ENCODE data around the gene TRPV5. TPM values are rescaled to one million over a fixed set of nuclear protein-coding genes. Genes with fewer than 3 reads are reported as not detected.

Gene TRPV5
- total and polyA plus RNA-seq, 4 donors: under 0.01 to 0.23 TPM; not detected in 2

DNA sequence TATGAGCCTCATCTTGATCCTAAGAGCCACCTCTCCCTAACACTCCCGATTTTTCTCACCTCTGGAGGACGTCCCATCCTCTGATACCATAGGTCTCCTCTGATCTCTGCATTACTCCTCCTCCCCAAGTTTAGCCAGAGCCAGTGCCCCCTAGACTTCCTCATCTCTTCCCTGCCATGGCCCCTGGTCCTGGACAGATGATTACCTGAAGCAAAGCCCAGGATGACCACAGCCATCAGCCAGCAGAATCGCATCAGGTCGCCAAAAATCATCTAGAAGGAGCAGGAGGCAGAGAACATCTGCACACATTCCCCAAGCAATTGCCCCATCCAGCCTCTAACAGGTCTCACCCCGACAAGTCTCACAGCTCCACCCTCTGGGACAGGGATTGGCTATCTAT, 59.7 kb downstream of the TRPV5 start:
- Histone ChIP-seq H3K36me3 (ENCODE audit: control insufficient read depth in 4 of 4, insufficient read depth in 3 of 4, low read depth in 1 of 4, low read length in 3 of 4) (no peaks in the 10 kb centered on the region), H3K4me1 (ENCODE audit: control insufficient read depth in 4 of 4, insufficient read depth in 4 of 4, low read length in 3 of 4) (no peaks in the 10 kb centered on the region), H3K9ac (ENCODE audit: low read depth in 1 of 2, low read length in 2 of 2) (no peak overlapping the region), H3K27ac (ENCODE audit: low read depth in 1 of 2, low read length in 2 of 2) (no peak overlapping the region), H3K27me3 (ENCODE audit: control insufficient read depth in 4 of 4, insufficient read depth in 4 of 4, low read length in 3 of 4) (no peaks in the 10 kb centered on the region), H3K9me3 (ENCODE audit: control insufficient read depth in 4 of 4, low read length in 3 of 4) (no peaks in the 10 kb centered on the region), H3K4me3 (ENCODE audit: low read depth in 1 of 3, low read length in 3 of 3) (no peak overlapping the region)
- 86% methylated on average over 5 of the region's 5 CpGs for WGBS
- no peak for DNase-seq (ENCODE audit: low spot score)
- TF ChIP-seq, protein P1, sequence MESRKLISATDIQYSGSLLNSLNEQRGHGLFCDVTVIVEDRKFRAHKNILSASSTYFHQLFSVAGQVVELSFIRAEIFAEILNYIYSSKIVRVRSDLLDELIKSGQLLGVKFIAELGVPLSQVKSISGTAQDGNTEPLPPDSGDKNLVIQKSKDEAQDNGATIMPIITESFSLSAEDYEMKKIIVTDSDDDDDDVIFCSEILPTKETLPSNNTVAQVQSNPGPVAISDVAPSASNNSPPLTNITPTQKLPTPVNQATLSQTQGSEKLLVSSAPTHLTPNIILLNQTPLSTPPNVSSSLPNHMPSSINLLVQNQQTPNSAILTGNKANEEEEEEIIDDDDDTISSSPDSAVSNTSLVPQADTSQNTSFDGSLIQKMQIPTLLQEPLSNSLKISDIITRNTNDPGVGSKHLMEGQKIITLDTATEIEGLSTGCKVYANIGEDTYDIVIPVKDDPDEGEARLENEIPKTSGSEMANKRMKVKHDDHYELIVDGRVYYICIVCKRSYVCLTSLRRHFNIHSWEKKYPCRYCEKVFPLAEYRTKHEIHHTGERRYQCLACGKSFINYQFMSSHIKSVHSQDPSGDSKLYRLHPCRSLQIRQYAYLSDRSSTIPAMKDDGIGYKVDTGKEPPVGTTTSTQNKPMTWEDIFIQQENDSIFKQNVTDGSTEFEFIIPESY (IDR thresholded peaks at IDR 0.05): no peak
- no peak for TF ChIP-seq EGR1 (IDR thresholded peaks at IDR 0.05; ENCODE audit: low read depth in 2 of 2)
- TF ChIP-seq TAF1 (conservative IDR thresholded peaks at IDR 0.05): no peak
- no peak for TF ChIP-seq HNF4A (conservative IDR thresholded peaks at IDR 0.05)
- no peak for TF ChIP-seq SP1 (IDR thresholded peaks at IDR 0.05)
- no peak for TF ChIP-seq FOXA2 (IDR thresholded peaks at IDR 0.05)
- TF ChIP-seq, protein P2, sequence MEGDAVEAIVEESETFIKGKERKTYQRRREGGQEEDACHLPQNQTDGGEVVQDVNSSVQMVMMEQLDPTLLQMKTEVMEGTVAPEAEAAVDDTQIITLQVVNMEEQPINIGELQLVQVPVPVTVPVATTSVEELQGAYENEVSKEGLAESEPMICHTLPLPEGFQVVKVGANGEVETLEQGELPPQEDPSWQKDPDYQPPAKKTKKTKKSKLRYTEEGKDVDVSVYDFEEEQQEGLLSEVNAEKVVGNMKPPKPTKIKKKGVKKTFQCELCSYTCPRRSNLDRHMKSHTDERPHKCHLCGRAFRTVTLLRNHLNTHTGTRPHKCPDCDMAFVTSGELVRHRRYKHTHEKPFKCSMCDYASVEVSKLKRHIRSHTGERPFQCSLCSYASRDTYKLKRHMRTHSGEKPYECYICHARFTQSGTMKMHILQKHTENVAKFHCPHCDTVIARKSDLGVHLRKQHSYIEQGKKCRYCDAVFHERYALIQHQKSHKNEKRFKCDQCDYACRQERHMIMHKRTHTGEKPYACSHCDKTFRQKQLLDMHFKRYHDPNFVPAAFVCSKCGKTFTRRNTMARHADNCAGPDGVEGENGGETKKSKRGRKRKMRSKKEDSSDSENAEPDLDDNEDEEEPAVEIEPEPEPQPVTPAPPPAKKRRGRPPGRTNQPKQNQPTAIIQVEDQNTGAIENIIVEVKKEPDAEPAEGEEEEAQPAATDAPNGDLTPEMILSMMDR (IDR thresholded peaks at IDR 0.05; ENCODE audit: low read depth, low read length, missing input control): no peak
- TF ChIP-seq GABPA (IDR thresholded peaks at IDR 0.05 in 1 of 2, conservative IDR thresholded peaks at IDR 0.05 in 1 of 2): no peak
- no peak for TF ChIP-seq NR2F2 (IDR thresholded peaks at IDR 0.05)
- TF ChIP-seq, protein P3, sequence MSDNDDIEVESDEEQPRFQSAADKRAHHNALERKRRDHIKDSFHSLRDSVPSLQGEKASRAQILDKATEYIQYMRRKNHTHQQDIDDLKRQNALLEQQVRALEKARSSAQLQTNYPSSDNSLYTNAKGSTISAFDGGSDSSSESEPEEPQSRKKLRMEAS (IDR thresholded peaks at IDR 0.05): no peak
- no peak for TF ChIP-seq JUND (IDR thresholded peaks at IDR 0.05)
- TF ChIP-seq, protein P4, sequence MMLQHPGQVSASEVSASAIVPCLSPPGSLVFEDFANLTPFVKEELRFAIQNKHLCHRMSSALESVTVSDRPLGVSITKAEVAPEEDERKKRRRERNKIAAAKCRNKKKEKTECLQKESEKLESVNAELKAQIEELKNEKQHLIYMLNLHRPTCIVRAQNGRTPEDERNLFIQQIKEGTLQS (IDR thresholded peaks at IDR 0.05): no peak
- TF ChIP-seq HNF4G (IDR thresholded peaks at IDR 0.05): no peak
- TF ChIP-seq RAD21 (IDR thresholded peaks at IDR 0.05): no peak

DNA sequence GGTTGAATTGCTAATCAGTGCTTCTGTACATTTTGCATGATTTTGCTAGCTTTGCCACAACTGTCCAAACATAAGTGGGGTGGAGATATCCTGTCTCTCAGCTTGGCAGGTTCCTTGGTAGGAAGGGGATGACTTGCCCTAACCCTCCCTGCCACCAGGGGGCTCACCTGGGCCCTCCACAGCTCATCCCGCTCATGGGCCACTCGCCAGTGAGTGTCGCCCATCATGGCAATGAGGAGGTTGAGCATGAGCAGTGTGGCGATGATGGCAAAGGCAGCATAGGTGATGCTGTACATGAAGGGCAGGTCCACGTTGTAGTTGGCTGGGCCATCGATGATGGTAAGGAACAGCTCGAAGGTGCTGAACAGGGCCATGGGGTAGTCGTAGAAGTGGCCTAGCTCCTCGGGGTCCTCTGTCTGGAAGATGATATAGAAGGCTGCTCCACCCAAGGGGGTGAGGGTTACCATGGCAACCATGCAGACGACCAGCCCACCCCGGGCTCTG, 60.2 kb downstream of the TRPV5 start:
- H3K4me1 ChIP-seq (ENCODE audit: control insufficient read depth in 4 of 4, insufficient read depth in 4 of 4, low read length in 3 of 4): no peaks in the 10 kb centered on the region
- WGBS: 74% methylated on average over 11 of the region's 11 CpGs
- H3K9ac ChIP-seq (ENCODE audit: low read depth in 1 of 2, low read length in 2 of 2): no peak overlapping the region
- no peaks in the 10 kb centered on the region for H3K36me3 ChIP-seq (ENCODE audit: control insufficient read depth in 4 of 4, insufficient read depth in 3 of 4, low read depth in 1 of 4, low read length in 3 of 4)
- H3K27me3 ChIP-seq (ENCODE audit: control insufficient read depth in 4 of 4, insufficient read depth in 4 of 4, low read length in 3 of 4): no peaks in the 10 kb centered on the region
- DNase-seq (ENCODE audit: low spot score): peak; percentile 53
- H3K27ac ChIP-seq (ENCODE audit: low read depth in 1 of 2, low read length in 2 of 2): no peak overlapping the region
- TF ChIP-seq RAD21 (IDR thresholded peaks at IDR 0.05): peak in 1 of 2 donors; percentile 55
- TF ChIP-seq NR2F2 (IDR thresholded peaks at IDR 0.05): no peak
- TF ChIP-seq, protein P2 (IDR thresholded peaks at IDR 0.05; ENCODE audit: low read depth, low read length, missing input control): peak; percentile 38
- TF ChIP-seq YY1 (IDR thresholded peaks at IDR 0.05): no peak
- TF ChIP-seq FOXA2 (IDR thresholded peaks at IDR 0.05): no peak
- no peak overlapping the region for H3K4me3 ChIP-seq (ENCODE audit: low read depth in 1 of 3, low read length in 3 of 3)
- H3K9me3 ChIP-seq (ENCODE audit: control insufficient read depth in 4 of 4, low read length in 3 of 4): no peaks in the 10 kb centered on the region

Data from liver (tissue), 9 donors.